Measurements from ENCODE around the gene LIX1.

- TF ChIP-seq, protein P1, sequence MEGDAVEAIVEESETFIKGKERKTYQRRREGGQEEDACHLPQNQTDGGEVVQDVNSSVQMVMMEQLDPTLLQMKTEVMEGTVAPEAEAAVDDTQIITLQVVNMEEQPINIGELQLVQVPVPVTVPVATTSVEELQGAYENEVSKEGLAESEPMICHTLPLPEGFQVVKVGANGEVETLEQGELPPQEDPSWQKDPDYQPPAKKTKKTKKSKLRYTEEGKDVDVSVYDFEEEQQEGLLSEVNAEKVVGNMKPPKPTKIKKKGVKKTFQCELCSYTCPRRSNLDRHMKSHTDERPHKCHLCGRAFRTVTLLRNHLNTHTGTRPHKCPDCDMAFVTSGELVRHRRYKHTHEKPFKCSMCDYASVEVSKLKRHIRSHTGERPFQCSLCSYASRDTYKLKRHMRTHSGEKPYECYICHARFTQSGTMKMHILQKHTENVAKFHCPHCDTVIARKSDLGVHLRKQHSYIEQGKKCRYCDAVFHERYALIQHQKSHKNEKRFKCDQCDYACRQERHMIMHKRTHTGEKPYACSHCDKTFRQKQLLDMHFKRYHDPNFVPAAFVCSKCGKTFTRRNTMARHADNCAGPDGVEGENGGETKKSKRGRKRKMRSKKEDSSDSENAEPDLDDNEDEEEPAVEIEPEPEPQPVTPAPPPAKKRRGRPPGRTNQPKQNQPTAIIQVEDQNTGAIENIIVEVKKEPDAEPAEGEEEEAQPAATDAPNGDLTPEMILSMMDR (conservative IDR thresholded peaks at IDR 0.05 in 1 of 2, IDR thresholded peaks at IDR 0.05 in 1 of 2; ENCODE audit: low read depth in 1 of 2, low read length in 2 of 2) = no peak
- no peak for TF ChIP-seq EZH2 (IDR thresholded peaks at IDR 0.05; ENCODE audit: low read length, missing control alignments)
Measured at GRCh38 chr5:97090944-97091343, 51.5 kb downstream of the LIX1 start.
